Colonic mucosa (tissue), 4 donors: Measurements from ENCODE around the gene ACTR5. TPM values are rescaled to one million over a fixed set of nuclear protein-coding genes. Genes with fewer than 3 reads are reported as not detected.

ENCODE experiments used
- DNase-seq: peaks from one replicate; pipeline ENCODE4 v3.0.0-alpha.2; 2020
- H3K27ac ChIP-seq: fragments of 200-600 bp; one replicate; pipeline ENCODE4 v1.8.0; 2021
- H3K27me3 ChIP-seq: fragments of 200-600 bp; one replicate; pipeline ENCODE4 v1.8.0; 2021
- H3K36me3 ChIP-seq: fragments of 200-600 bp; one replicate; pipeline ENCODE4 v1.8.0; 2021
- H3K4me1 ChIP-seq: fragments of 200-600 bp; one replicate; pipeline ENCODE4 v1.8.0; 2021; ENCODE audit warnings: mild to moderate bottlenecking
- H3K4me3 ChIP-seq: fragments of 200-600 bp; one replicate; pipeline ENCODE4 v1.8.0; 2021
- H3K9ac ChIP-seq, 2 donors: one replicate each; pipeline ENCODE4 v1.7.0; 2013; ENCODE audit warnings: control low read depth in 2 of 2, low read depth in 2 of 2, low read length in 2 of 2
- H3K9me3 ChIP-seq: fragments of 200-600 bp; one replicate; pipeline ENCODE4 v1.8.0; 2021
- CTCF ChIP-seq: fragments of 200-600 bp; IDR thresholded peaks from one replicate; pipeline ENCODE4 v1.8.0; 2022; ENCODE audit warnings: antibody characterized with exemption, mild to moderate bottlenecking
- intact Hi-C: fragments of 100-400 bp; cut with DNase I; formaldehyde crosslinking; loops from one replicate; pipeline ENCODE4 v1.14.1; 2022
- total RNA-seq, 2 donors: library from RNA; stranded (reverse); fragmentation: NEBNext Ultra II Directional in 1 of 2; extraction: Animal tissue kit (Norgen Biotek cat#: 25700) in 1 of 2; gene quantifications; one replicate each; pipeline ENCODE4 v1.2.1, GENCODE V29; 2021
- donor health status: healthy.
- donor health status: DM: no; HTN: no; CAD: no.
- donor health status: DM: no; HTN: no; CAD: no.

ACTR5 gene
- total RNA-seq, 2 donors from 2014 or later: 4.6 to 8.3 TPM

- TF ChIP-seq CTCF: no peak
- Histone ChIP-seq H3K4me1 (no peaks in the 10 kb centered on the region), H3K27ac (no peak overlapping the region), H3K9me3 (no peaks in the 10 kb centered on the region), H3K9ac (no peak overlapping the region), H3K36me3 (peaks cover 17% of the 10 kb centered on the region), H3K4me3 (no peak overlapping the region), H3K27me3 (no peaks in the 10 kb centered on the region)
- intact Hi-C loops: no loop called here
- no peak for DNase-seq
Observed at GRCh38 chr20:38757145-38757775, 9.0 kb downstream of the ACTR5 start.

GRCh38 chr20:38759106-38759505 lies 10.8 kb downstream of the ACTR5 start:
- Histone ChIP-seq H3K36me3 (peaks cover 17% of the 10 kb centered on the region), H3K27ac (no peak overlapping the region), H3K4me3 (no peak overlapping the region), H3K27me3 (no peaks in the 10 kb centered on the region), H3K9ac (no peak overlapping the region), H3K9me3 (no peaks in the 10 kb centered on the region), H3K4me1 (no peaks in the 10 kb centered on the region)
- TF ChIP-seq CTCF: no peak
- intact Hi-C loops: no loop called here
- no peak for DNase-seq

GRCh38 chr20:38760978-38761377 lies 12.7 kb downstream of the ACTR5 start:
- no peak overlapping the region for H3K27ac ChIP-seq
- H3K9me3 ChIP-seq: no peaks in the 10 kb centered on the region
- intact Hi-C loops: no loop called here
- DNase-seq: no peak
- no peak for TF ChIP-seq CTCF
- H3K4me1 ChIP-seq: no peaks in the 10 kb centered on the region
- peaks cover 4% of the 10 kb centered on the region for H3K36me3 ChIP-seq
- H3K9ac ChIP-seq: no peak overlapping the region
- no peaks in the 10 kb centered on the region for H3K27me3 ChIP-seq
- H3K4me3 ChIP-seq: no peak overlapping the region

- Histone ChIP-seq H3K4me1 (no peaks in the 10 kb centered on the region), H3K27ac (no peak overlapping the region), H3K9me3 (no peaks in the 10 kb centered on the region), H3K4me3 (no peak overlapping the region), H3K36me3 (no peaks in the 10 kb centered on the region), H3K9ac (no peak overlapping the region), H3K27me3 (no peaks in the 10 kb centered on the region)
- intact Hi-C loops: no loop called here
- no peak for TF ChIP-seq CTCF
- no peak for DNase-seq
Observed at GRCh38 chr20:38762174-38762573, 13.9 kb downstream of the ACTR5 start.

GRCh38 chr20:38763616-38764015 lies 15.4 kb downstream of the ACTR5 start:
- H3K27me3 ChIP-seq: no peaks in the 10 kb centered on the region
- no peak overlapping the region for H3K27ac ChIP-seq
- H3K4me3 ChIP-seq: no peak overlapping the region
- intact Hi-C loops: no loop called here
- no peaks in the 10 kb centered on the region for H3K9me3 ChIP-seq
- H3K9ac ChIP-seq: no peak overlapping the region
- no peaks in the 10 kb centered on the region for H3K4me1 ChIP-seq
- no peak for TF ChIP-seq CTCF
- no peaks in the 10 kb centered on the region for H3K36me3 ChIP-seq
- no peak for DNase-seq
